ENCODE data around the gene TBCE.

GRCh38 chr1:235424092-235424491 lies 56.9 kb downstream of the TBCE start:
- no peak for TF ChIP-seq CTCF (IDR thresholded peaks at IDR 0.05)
- TF ChIP-seq POLR2AphosphoS5 (IDR thresholded peaks at IDR 0.05), result no peak
- no peak for TF ChIP-seq POLR2A (IDR thresholded peaks at IDR 0.05)

All from upper lobe of left lung (tissue), 4 donors.